ENCODE results near the gene SLC51A. TPM values are rescaled to one million over a fixed set of nuclear protein-coding genes. Genes with fewer than 3 reads are reported as not detected.

Gene SLC51A
- total and polyA plus RNA-seq, 2 of the 13 experiments (the other 11 are each of a cell fraction or from before 2014, with no cell fraction given) = 4.3 to 48.8 TPM

- TF ChIP-seq, protein P1, sequence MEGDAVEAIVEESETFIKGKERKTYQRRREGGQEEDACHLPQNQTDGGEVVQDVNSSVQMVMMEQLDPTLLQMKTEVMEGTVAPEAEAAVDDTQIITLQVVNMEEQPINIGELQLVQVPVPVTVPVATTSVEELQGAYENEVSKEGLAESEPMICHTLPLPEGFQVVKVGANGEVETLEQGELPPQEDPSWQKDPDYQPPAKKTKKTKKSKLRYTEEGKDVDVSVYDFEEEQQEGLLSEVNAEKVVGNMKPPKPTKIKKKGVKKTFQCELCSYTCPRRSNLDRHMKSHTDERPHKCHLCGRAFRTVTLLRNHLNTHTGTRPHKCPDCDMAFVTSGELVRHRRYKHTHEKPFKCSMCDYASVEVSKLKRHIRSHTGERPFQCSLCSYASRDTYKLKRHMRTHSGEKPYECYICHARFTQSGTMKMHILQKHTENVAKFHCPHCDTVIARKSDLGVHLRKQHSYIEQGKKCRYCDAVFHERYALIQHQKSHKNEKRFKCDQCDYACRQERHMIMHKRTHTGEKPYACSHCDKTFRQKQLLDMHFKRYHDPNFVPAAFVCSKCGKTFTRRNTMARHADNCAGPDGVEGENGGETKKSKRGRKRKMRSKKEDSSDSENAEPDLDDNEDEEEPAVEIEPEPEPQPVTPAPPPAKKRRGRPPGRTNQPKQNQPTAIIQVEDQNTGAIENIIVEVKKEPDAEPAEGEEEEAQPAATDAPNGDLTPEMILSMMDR (CRISPR knock-in tag; IDR thresholded peaks at IDR 0.05) = peak; percentile 20; the same call in 1 of the 2 replicates
- TF ChIP-seq ZBTB38 (CRISPR knock-in tag; IDR thresholded peaks at IDR 0.05) (0 out of 2 replicates have a peak, but pooled peaks have one; percentile 18), HNF1B (CRISPR knock-in tag; IDR thresholded peaks at IDR 0.05) (0 out of 2 replicates have a peak, but pooled peaks have one; percentile 40), SOX5 (CRISPR knock-in tag; IDR thresholded peaks at IDR 0.05; ENCODE audit: borderline replicate concordance) (0 out of 2 replicates have a peak, but pooled peaks have one; percentile 8), ETV5 (CRISPR knock-in tag; IDR thresholded peaks at IDR 0.05; ENCODE audit: borderline replicate concordance) (peak; percentile 46; the same call in 1 of the 2 replicates), YY1 (IDR thresholded peaks at IDR 0.05; ENCODE audit: insufficient read depth, insufficient replicate concordance, low read depth, low read length) (no peak), CEBPG (CRISPR knock-in tag; IDR thresholded peaks at IDR 0.05) (0 out of 2 replicates have a peak, but pooled peaks have one; percentile 19), ZSCAN9 (CRISPR knock-in tag; IDR thresholded peaks at IDR 0.05; ENCODE audit: borderline replicate concordance) (no peak), PRPF4 (IDR thresholded peaks at IDR 0.05; ENCODE audit: low read depth, low read length, poor library complexity, severe bottlenecking) (no peak), SAP130 (CRISPR knock-in tag; IDR thresholded peaks at IDR 0.05; ENCODE audit: low read depth) (peak; percentile 57), IKZF5 (CRISPR knock-in tag; IDR thresholded peaks at IDR 0.05) (no peak), ZNF652 (CRISPR knock-in tag; IDR thresholded peaks at IDR 0.05; ENCODE audit: borderline replicate concordance, low read depth) (no peak), ZFP37 (CRISPR knock-in tag; IDR thresholded peaks at IDR 0.05; ENCODE audit: borderline replicate concordance) (no peak), ZSCAN21 (CRISPR knock-in tag; IDR thresholded peaks at IDR 0.05; ENCODE audit: borderline replicate concordance) (peak; percentile 41; the same call in 1 of the 2 replicates), RXRB (CRISPR knock-in tag; IDR thresholded peaks at IDR 0.05; ENCODE audit: borderline replicate concordance) (peak; percentile 56; the same call in 1 of the 2 replicates), ZMYM3 (CRISPR knock-in tag; IDR thresholded peaks at IDR 0.05) (peak; percentile 56), LCORL (IDR thresholded peaks at IDR 0.05) (no peak), LCORL (CRISPR knock-in tag; IDR thresholded peaks at IDR 0.05) (0 out of 2 replicates have a peak, but pooled peaks have one; percentile 23), PHF8 (CRISPR knock-in tag; IDR thresholded peaks at IDR 0.05) (peak; percentile 36; the same call in 1 of the 2 replicates), ZNF768 (CRISPR knock-in tag; IDR thresholded peaks at IDR 0.05) (peak; percentile 70; the same call in 1 of the 2 replicates), ZFY (CRISPR knock-in tag; IDR thresholded peaks at IDR 0.05) (peak; percentile 54; the same call in 1 of the 2 replicates), MYC (CRISPR knock-in tag; IDR thresholded peaks at IDR 0.05; ENCODE audit: borderline replicate concordance) (peak; percentile 40; the same call in 1 of the 2 replicates)
- TF ChIP-seq, protein P2, sequence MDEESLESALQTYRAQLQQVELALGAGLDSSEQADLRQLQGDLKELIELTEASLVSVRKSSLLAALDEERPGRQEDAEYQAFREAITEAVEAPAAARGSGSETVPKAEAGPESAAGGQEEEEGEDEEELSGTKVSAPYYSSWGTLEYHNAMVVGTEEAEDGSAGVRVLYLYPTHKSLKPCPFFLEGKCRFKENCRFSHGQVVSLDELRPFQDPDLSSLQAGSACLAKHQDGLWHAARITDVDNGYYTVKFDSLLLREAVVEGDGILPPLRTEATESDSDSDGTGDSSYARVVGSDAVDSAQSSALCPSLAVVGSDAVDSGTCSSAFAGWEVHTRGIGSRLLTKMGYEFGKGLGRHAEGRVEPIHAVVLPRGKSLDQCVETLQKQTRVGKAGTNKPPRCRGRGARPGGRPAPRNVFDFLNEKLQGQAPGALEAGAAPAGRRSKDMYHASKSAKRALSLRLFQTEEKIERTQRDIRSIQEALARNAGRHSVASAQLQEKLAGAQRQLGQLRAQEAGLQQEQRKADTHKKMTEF (CRISPR knock-in tag; IDR thresholded peaks at IDR 0.05) = peak; percentile 37; the same call in 1 of the 2 replicates
- TF ChIP-seq, protein P3, sequence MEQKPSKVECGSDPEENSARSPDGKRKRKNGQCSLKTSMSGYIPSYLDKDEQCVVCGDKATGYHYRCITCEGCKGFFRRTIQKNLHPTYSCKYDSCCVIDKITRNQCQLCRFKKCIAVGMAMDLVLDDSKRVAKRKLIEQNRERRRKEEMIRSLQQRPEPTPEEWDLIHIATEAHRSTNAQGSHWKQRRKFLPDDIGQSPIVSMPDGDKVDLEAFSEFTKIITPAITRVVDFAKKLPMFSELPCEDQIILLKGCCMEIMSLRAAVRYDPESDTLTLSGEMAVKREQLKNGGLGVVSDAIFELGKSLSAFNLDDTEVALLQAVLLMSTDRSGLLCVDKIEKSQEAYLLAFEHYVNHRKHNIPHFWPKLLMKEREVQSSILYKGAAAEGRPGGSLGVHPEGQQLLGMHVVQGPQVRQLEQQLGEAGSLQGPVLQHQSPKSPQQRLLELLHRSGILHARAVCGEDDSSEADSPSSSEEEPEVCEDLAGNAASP (CRISPR knock-in tag; IDR thresholded peaks at IDR 0.05; ENCODE audit: borderline replicate concordance) = 0 out of 2 replicates have a peak, but pooled peaks have one; percentile 9
Observed at GRCh38 chr3:196202516-196202970, 13.8 kb upstream of the SLC51A start (continued).
